CD1c-positive myeloid dendritic cell (primary cell): ENCODE results near the gene NDE1.

ENCODE experiments used
- DNase-seq: peaks from one replicate; pipeline ENCODE4 v3.0.0-alpha.2; 2016; ENCODE audit errors: extremely low spot score

The NDE1 gene

DNA sequence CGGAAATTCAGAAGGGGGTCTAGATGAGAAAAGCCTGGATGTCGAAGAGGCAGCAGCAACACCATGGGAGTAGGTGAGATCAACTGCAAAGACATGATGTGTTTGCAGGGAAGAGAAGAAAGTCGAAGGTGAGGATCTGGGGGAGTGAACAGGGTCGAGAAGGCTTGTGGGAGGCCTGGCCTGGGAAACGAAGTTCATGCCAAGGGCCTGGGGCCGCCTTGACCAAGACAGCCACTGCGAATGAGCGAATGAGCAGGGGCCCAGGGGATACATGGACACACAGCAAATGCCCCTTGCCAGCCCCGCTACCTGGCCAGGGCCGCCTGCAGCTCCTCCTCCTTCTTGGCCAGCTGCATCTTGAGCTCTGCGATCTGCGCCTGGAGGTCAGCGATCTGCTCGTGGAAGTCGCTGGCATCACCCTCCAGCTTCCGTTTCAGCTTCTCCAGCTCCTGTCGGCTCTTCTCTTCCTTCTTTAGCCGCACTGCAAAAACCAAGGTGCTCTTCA lies 87.1 kb downstream of the NDE1 start:
- DNase-seq: no peak

DNA sequence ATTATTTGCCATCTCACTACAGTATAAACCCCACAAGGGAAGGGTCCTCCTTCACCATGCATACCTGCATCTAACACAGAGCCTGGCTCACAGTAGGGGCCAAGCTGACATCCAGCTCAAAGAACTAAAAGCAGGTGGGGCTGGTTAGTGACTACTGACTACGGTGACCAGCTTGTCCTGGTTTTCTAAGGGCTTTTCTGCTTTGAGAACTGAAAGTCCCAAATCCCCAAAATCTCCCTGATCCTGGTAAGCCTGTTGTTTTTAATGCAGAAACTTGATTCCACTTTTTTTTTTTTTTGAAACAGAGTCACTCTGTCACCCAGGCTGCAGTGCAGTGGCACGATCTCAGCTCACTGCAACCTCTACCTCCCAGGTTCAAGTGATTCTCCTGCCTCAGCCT lies 89.4 kb downstream of the NDE1 start:
- DNase-seq: no peak

DNA sequence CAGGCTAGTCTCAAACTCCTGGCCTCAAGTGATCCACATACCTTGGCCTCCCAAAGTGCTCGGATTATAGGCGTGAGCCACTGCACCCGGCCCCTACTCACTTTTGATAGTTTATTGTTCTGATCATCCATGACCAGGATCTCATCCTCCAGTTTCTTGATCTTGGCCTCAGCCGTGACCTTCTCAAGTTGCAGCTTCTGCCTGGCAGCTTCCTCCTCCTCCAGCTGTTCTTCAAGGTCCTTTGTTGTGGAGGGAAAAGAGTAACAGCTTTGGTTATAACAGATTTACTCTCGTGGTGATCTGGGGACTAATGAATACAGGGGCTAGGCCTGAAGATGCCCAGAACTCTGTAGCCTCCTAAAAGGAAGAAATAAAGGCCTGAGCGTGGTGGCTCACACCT lies 89.9 kb downstream of the NDE1 start:
- no peak for DNase-seq

DNA sequence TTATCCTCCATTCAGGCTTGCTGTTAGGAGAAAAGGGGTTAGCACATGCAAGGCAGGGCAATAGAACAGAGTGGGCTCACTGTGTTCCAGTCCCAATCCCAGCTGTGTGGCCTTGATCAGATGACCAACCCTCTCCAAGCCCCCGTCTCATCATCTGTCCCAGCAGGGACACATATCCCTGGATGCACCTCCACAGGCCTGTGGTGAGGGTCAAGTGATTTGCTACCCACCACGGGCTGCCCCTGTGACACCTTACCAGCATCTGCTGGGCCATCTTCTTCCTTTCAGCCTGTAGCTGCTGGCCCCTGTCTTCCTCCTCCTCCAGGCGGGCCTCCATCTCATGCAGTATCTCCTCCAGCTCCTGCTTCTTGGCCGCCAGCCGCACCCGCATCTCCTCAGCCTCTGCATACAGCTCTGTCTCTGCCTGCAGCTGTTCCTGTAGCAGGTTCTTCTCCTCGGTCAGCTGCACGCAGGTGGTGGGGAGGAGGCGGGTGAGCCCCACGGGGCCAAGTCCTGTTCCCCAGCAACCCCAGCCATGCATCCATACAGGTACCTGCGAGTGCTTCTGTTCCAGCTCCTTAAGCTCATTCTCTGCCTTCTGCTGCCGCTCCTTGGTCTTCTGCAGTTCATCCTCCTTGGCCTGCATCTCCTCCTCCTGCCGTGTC lies 91.3 kb downstream of the NDE1 start:
- DNase-seq: no peak

DNA sequence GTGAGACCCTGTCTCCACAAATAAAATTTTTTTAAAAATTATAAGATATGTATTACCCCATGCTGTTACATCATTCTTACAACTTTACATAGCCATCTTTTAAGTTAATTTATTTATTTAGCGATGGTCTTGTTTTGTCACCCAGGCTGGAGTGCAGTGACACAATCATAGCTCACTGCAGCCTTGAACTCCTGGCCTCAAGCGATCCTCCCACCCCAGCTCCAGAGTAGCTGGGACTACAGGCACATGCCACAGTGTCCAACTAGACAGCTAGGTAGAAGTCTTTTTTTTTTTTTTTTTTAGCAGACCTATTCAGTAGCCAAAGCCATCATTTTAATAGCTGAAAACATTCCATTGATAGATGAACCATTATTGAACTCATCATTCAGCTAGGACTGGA lies 92.7 kb downstream of the NDE1 start:
- DNase-seq: no peak

DNA sequence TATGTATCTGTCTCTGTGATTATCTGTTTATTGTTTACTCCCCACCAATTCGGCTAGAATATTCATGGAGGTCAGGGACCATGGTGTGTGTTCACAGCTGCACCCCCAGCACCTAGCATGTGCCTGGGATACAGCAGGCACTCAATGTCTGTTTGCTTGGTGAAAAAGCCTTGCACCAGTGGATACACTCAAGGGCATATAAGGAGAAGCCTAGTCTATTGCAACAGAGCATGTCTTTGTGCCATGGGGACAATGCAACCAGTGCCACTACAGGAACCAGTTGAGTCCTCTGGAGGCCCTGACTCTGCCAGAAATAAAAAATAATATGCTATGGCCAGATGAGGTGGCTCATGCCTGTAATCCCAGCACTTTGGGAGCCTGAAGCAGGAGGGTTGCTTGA lies 93.6 kb downstream of the NDE1 start:
- no peak for DNase-seq

DNA sequence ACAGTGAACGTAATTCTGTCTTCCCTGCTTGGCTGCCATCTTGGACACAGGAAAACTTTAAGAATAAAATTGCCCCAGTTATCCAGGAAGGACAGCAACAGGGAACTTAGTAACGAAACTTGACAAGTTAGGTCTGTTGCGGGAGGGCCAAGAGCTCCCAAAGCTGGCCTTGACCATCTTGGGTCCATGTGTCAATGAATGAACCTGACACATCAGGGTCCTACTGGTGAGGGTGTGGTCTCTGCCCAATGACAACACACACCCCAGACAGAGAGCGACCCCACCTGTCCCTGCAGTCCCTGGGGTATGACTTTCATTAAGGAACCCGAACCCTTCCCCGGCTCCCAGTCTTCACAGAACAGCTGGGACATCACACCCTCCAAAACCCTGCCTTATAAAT lies 96.3 kb downstream of the NDE1 start:
- DNase-seq: no peak

DNA sequence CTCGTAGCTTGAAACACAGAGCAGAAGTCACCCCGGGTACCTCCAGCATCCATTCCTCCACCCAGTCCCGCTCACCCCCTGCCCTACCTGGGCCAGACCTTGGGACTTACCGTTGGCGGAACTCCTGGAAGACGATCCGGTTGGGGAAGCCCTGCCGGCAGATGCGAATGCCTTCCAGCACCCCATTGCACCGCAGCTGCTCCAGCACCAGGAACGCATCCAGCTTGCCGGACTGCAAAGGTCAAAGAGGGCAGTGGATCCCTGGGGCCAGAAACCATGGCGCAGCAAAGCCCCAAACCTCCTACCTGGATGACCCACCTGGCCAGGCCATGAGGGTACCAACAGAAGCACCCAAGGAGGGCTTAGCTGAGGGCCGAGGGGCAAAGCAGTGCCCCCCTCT lies 97.9 kb downstream of the NDE1 start:
- no peak for DNase-seq

DNA sequence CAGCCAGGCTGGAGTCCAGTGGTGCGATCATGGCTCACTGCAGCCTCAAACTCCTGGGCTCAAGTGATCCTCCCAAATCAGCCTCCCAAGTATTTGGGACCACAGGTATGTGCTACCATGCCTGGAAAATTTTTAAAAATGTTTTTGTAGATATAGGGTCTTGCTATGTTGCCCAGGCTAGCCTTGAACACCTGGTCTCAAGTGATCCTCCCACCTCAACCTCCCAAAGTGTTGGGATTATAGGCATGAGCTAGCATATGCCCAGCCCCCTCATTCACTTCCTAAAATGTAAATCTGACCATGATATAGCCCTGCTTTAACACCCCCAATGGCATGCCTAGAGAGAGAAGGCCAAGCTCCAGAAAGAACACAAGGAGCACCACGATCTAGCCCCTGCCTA lies 98.6 kb downstream of the NDE1 start:
- DNase-seq: no peak

DNA sequence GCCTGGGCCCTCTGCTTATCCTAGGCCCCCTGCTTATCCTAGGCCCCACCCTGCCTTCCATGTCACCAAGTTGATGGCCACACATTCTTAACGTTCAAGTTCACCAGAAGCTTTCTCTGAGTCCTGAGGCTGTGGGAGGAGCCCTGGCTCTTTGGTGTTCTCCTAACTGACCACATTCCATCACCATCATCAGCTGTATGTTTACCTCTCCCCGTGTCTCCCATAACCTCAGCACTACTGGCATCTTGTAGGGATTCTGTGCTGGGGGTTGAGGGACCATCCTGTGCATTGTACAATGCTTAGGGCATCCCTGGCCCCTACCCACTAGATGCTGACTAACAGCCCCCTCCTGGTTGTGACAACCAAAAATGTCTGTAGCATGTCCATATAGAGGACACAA lies 99.3 kb downstream of the NDE1 start:
- DNase-seq: no peak

DNA sequence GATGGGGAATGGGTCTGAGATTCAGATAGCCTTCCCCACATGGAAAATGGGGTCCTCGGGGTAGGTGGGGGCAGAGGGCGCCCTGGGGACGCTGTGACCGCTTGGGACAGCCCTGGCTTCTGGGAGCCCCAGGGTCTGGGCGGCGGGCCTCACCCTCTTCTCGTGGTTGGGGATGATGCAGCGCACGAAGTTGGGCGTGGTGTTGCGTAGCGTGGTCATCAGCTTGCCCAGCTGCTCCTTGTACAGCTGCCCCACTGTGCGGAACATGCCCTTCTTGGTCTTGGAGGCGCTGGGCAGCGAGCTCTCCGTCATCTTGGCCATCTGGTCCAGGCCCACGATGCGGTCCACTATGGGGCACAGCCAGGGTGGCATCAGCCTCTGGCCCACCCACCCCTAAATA lies 99.9 kb downstream of the NDE1 start:
- no peak for DNase-seq

DNA sequence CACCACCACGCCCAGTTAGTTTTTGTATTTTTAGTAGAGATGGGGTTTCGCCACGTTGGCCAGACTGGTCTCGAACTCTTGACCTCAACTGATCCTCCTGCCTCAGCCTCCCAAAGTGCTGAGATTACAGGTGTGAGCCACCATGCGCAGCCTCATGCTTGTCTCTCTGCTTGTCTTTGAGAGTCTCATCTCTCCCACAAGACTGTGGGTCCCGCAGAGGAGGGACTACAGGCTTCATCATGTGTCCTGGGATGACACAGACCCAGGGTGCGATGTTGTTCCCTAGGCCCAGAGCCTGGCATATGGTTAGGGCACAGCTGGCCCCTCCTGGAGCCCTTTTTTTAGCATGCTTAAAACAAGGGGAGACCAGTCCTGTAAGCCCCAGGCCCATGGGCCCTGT lies 101.9 kb downstream of the NDE1 start:
- DNase-seq: no peak

DNA sequence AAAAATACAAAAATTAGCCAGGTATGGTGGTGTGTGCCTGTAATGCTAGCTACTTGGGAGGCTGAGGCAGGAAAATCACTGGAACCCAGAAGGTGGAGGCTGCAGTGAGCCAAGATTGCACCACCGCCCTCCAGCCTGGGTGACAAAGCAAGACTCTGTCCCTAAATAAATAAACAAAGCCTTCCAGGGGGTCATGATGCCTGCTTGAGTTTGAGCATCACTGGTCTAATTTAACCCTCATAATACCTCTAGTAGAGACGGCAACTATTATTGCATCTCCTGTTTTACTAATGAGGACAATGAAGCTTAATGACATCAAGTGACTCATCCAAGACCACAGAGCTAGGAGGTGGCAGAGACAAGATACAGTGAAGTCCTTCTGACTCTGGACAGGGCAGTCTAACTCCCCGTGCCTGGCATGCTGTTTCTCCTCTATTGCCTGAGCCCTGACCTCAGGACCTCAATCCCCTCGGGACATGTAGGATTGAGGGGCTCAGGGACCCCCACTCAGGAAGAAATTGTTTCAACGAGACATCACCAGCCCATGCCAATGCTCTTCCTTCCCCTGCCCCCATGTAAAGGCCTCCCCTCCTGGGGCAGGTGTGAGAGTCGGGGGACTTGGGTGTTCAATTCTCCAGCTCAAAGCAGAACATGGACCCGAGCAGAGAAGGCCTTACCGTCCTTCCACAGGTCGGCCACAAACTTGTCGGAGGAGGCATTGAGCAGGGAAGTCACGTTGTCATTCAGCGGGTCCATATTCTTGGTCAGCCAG lies 102.9 kb downstream of the NDE1 start:
- no peak for DNase-seq

DNA sequence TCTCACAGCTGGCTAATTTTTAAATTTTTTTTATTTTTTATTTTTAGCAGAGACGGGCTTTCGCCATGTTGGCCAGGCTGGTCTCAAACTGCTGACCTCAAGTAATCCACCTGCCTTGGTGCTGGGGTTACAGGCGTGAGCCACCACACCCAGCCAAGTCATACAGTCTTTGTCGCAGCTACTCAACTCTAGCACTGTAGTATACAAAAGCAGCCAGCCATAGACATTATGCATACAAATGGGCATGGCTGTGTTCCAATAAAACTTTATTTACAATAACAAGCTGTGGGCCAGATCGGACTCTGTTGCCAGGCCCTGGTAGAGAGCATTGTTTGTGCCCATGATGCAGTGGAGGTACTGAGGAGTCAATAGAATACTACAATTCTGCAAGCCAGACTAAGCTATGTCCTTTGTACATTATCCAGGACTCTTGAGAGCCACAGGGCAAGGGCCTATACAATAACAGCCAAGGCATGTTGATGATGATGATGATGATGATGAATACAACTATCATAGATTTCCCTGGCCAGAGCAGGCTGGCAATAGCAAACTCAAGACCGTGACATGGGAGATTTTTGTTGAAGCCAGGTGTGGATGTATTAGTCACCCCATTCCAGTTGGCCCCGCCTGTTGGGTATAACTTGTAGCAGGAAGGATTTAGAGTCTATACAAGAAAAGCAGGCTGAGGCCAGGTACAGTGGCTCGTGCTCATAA lies 104.9 kb downstream of the NDE1 start:
- no peak for DNase-seq

DNA sequence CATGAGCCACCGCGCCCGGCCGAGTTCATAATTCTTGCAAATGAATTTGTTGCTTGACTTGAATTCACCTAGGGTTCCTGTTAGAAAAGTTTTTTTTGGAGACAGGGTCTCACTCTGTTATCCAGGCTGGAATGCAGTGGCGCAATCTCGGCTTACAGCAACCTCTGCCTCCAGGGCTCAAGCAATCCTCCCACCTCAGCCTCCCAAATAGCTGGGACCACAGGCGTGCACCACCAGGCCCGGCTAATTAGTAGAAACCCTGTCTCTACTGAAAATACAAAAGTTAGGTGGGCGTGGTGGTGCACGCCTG lies 107.0 kb downstream of the NDE1 start:
- DNase-seq: no peak

DNA sequence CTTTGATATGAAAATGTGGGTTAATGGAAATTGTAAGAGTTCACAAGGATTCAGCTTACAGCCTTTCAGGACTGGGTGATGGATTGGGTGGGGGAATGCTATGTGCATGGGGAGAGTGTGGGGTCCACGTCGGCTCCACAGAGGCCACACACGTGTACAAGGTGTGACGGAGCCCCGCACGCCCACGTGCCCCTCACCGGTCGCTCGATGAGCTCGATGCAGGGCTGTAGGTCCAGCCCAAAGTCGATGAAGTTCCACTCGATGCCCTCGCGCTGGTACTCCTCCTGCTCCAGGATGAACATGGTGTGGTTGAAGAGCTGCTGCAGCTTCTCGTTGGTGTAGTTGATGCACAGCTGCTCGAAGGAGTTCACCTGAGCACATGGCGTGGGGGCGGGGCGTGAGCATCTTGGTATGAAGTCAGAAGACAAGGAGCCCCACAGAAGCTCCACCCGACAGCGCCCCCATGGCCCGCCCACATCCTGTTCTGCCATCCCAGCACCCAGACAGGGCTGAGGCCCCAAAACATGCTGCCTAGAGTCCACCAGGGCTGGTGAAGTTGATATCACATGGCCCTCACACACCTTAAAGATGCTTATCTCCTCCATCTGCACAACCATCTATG lies 107.7 kb downstream of the NDE1 start:
- no peak for DNase-seq

DNA sequence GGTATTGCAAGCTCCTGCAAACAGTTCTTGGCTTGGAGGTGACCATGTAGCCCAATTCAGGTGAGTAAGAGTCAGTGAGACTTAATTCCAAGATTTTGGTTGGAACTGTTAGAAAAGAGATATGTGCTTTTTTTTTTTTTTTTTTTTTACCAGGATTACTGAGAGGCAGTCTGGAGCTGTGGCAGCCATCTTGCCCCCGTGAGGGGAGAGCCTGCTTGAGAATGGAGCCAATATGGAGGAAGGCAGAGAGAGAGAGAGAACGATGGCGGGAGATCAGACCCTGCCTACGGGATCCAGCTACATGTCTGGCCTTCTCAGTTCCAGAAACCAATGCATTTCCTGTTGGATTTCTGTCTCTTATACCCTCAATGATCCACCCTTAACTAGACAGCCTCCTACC lies 109.0 kb downstream of the NDE1 start:
- no peak for DNase-seq

DNA sequence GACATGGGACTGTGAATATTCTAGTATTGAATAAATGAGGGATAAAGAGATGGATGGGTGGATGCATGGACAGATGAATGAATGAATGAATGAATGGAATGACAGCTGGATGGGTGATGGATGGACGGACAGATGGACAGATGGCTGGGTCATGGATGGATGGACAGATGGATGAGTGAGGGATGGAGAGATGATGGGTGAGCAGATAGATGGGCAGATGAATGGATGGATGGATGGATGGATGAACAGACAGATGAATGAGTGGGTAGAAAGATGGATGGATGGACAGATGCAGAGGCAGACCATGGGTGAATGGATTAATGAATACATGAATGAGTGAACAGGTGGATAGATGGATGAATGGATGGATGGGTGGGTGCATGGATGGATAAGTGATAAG lies 110.1 kb downstream of the NDE1 start:
- no peak for DNase-seq

DNA sequence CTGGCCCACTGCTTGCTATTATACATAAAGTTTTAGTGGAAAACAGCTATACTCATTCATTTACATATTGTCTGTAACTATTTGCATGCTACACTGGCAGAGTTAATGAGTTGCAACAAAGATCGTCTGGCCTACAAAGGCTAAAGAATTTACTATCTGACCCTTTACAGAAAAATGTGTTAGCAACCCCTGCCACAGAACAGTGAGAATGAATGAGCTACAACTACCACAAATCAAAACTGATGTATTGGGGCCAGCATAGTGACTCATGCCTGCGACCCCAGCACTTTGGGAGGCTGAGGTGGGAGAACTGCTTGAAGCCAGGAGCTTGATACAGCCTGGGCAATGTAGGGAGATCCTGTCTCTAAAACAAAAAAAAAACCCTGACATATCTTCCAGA lies 114.1 kb downstream of the NDE1 start:
- no peak for DNase-seq

DNA sequence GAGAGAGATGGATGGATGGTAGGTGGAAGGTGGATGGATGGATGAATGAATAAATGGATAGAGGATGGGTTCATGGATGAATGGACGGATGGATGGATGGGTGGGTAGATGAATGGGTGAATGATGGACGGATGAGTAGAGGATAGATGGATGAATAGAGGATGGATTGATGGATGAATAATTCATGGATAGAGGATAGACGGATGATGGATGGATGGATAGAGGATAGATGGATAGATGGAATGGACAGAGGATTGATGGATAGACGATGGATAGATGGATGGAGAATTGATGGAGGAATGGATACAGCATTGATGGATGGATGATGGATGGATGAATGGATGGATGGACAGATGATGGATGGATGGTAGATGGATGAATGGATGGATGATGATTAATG lies 115.1 kb downstream of the NDE1 start:
- DNase-seq: no peak

DNA sequence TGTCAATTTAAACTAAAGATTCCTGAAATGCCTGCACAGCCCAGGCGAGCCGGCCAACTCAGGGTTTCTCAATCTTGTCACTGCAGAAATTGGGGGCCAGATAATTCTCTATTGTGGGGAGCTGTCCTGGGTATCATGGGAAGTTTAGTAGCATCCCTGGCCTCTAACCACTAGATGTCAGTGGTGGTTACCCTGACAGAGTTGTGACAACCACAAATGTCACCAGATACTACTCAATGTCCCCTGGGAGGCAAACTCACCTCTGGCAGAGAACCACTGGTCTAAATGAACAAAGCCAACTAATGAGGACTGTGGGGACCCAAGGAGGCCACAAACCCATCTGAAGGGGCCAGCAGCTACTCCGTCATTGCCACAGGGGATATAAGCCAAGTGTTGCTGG lies 115.8 kb downstream of the NDE1 start:
- peak; percentile 52 for DNase-seq

DNA sequence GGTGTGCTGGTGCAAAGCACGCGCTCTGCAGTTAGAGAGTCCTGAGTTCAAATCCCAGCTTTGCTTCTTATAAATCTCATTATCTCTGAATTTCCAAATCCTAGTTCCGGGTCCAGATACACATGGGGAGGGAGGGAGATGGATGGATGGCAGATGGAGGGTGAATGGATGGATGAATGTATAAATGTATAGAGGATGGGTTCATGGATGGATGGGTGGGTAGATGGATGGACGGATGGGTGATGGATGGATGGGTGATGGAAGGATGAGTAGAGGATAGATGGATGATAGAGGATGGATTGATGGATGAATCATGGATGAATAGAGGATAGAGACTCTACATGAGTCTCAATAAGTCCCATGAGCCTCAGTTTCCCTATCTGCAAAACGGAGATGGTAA lies 116.9 kb downstream of the NDE1 start:
- DNase-seq: no peak

DNA sequence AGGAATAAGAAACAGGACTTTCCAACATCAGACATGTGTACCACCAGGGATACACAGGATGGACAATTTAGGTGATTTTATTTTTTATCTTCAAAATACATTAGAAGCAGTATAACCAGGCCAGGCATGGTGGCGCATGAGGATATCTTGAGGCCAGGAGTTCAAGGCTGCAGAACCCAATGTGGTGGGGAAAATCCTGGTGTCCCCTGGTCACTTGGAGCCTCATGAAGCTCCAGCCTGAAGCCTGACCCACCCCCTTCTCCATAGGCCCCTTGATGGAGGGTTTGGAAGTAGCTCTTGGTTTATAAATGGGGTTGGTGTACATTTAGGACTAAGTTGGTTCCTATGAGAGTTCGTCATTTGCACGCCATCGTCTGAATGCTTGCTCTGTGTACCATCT lies 118.2 kb downstream of the NDE1 start:
- no peak for DNase-seq
